Epidermal melanocyte (primary cell): ENCODE data around the gene RNF125.
A peak's percentile ranks its signal among the peaks of the same experiment; 100 is the strongest.
"Not testable (repeated sequence)": the region's sequence is repeated elsewhere in the genome, so short reads cannot be mapped to it uniquely, and the experiment has no call there.

Experiments
- DNase-seq: peaks from one replicate; pipeline ENCODE4 v3.0.0; 2011; ENCODE audit warnings: low spot score; ENCODE audit not compliant: insufficient read length

RNF125 gene

DNA sequence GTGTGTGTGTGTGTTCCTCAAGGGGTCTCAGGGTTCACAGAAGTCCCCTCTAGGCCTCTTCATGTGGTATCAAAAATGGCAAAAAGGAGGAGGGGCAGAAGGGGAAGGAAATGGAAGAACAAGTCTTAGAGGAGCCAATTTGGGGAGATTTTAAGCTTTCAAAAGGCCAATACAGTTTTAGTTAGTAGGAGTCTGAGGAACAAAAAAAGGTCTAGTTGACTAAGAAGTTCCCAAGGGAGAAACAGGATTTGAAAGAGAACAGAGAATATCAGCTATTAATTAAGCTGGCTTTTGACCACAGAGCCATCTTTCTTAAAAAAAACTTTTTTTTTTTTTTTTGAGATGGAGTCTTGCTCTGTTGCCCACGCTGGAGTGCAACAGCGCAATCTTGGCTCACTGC is 7.1 kb downstream of the RNF125 start:
- no peak for DNase-seq

DNA sequence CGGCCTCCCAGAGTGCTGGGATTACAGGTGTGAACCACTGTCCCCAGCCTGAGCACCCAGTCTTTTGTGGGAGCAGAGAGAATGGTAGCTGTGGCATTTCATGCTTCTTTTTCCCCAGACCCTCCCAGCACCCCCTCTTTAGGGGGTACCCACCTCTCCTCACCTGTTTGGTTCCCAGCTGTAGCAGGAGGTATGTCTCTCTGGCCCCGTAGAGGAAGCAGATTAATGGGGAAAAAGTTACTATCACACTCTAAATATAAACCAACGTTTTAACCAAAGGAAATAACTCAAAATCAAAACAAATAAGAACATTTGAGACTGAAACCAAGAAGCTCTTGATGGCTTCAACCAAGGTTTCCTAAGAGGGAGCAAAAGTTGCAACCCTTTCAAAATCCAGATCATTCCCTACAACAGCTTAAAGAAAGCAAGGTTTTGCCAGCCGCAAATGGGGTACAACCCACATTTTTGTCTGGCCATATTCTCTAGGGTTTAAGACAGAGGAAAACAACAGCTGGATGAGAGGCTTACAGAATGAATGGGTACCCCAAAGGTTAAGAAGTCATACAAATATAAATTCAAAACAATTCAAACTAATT is 8.0 kb downstream of the RNF125 start:
- no peak for DNase-seq

DNA sequence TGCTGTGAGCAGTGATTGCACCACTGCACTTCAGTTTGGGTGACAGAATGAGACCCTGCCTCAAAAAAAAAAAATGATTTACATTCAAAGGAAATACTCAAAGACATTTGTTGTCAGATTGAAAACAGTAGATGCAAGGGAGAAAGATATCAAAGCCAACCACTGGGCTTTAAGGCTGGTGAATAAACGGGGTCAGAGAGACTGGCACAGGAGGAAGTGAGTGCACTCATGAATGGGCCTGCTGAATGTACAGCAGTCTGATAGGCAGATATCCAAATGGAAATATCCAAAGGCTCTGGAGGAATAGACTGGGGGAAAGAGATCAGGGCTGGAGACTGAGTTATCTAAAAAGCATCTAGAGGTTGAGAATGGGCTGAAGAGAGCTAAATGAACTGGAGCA is 10.9 kb downstream of the RNF125 start:
- no peak for DNase-seq

DNA sequence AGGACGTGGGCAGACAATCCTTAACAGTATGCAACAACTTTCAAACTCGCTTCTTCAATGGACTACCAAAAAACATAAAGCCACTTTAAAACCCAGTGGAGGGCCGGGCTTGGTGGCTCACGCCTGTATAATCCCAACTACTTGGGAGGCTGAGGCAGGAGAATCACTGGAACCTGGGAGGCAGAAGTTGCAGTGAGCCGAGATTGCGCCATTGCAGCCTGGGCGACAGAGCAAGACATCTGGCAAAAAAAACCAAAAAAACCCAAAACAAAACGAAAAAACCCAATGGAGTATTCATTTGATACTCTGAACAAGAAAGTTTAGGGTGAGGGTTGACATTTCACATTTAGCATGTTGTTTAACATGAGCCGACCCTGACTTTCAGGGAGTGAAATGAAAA is 14.0 kb downstream of the RNF125 start:
- no peak for DNase-seq

DNA sequence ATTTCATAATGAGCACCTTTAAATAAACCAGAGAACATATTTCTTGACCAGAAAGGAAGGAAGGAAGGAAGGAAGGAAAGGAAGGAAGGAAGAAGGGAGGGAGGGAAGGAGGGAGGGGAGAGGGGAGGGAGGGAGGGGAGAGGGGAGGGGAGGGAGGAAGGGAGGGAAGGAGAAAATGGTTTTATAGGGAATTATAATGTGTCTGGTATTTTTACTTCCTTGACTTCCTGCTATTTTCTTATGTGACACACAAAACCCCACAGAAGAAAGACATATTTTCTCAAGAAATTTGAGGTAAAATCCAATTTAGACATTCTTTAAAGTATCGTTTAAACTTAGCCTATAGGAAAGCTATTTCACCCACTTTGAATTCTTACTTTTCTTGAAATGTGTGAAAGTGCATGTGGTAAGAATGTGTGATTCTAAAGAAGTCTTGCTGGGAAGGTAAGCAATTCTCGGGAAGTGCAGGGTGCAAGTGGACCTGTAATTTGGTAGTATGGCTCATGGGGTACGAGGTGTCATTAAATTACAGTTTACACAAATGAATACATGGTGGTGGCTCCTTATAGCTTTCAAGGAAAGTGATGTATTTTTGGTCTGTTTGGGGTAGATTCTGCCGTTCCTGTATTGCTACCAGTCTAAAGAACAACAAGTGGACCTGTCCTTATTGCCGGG is 18.0 kb downstream of the RNF125 start:
- no peak for DNase-seq

DNA sequence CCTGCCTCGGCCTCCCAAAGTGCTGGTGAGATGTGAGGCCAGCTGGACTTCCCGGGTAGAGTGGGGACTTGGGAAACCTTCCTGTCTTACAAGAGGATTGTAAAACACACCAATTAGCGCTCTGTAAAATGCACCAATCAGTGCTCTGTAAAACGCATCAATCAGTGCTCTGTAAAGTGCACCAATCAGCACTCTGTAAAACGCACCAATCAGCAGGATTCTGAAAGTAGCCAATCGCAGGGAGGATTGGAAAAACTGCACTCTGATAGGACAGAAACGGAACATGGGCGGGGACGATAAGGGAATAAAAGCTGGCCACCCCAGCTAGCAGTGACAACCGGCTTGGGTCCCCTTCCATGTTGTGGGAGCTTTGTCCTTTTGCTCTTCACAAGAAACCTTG is 19.0 kb downstream of the RNF125 start:
- no peak for DNase-seq

DNA sequence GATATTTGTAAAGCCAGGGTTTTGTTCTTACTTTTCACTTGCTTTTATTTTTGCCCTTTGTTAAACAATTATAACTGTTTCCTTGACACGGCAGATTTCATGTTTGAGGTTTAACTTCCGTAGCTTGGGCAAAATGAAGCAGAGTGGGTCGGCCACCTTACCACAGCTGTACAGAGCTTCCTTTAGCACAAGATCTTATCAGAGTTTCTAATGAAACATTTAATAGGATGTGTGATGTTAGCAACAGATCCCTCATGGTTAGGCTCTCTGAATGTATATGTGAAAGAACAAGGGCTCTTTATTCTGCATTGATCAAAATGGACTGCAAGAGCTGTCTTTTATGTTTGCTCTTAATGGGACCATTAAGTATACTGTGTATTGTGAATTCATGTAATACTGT is 22.3 kb downstream of the RNF125 start:
- DNase-seq = peak; percentile 51

DNA sequence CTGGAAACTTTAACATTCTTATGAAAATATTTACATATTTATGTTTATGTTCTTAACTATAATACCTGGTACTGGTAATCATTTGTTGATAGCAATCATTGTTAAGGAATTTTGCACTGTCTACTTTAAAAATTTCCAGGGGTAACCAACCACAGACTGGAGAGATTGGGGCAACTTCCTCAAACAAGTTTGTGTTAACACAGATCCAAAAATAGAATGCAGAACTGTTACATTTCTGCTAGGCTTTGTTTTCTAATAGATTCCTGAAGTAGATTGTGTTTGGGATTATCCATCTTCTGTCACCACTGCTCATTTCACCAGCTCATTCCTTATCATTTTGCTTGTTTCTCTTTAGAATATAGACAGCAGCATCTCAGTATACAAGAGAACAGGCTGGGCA is 23.7 kb downstream of the RNF125 start:
- DNase-seq = no peak

DNA sequence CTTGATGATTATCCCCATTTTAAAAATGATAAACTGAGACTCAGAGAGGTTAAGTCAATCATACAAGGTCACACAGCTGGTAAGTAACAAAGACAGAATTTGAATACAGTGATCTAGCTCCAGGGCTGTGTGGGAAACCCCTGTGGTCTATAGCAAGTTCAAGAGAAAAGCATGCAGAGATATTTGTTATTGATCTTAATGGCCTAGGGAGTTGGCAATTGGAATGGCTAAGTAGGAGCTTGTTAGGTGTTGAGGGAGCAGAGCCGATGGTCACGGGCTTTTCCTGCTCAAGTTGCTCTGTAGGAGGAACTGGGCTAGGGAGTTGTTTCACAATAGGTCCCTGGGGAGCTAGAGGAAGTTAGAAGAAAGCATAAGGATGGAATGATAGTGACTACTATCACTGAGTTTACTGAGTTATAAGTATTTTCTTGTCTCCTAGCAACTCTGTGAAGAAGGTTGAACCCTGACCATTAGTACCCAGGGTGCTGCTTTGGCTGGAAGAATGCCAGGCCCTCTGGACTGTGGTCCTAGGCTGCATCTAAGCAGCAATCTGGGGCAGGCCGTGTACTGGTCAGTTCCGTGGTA is 30.0 kb downstream of the RNF125 start:
- DNase-seq = no peak

DNA sequence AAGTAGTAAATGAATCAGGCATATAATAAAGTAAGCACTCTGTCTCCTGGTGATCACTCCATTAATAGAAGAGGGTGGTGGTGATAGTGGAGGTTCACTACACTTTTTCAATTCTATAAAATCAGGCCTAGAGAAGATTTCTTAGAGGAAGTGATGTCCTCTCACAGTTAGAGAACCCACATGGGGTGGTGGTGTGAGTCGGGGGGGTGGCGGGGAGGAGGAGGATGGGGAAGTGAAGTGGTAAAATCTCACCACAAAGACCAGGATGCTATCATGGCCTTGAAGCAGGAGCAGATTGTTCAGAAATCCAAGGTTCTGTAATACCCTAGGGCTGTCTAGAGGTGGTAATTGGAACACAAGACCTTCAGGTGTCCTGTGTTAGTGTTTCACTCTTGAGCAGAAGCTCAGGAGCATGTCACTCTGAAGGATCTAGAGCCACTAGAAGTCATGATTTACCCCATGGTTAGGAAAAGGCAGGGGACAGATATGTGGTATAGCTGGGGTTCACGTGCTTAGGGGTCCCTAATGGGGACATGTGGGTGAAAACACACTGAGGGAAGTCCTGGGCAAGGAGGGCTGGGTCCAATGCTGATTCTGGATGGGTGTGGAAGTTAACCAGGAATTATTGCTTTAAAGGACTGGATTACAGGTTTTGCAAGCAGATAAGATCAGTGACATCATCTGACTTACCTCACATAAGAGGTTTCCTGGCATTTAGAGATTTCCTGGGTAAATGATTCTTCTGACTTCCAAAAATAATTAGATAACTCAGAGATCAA is 31.0 kb downstream of the RNF125 start:
- no peak for DNase-seq

DNA sequence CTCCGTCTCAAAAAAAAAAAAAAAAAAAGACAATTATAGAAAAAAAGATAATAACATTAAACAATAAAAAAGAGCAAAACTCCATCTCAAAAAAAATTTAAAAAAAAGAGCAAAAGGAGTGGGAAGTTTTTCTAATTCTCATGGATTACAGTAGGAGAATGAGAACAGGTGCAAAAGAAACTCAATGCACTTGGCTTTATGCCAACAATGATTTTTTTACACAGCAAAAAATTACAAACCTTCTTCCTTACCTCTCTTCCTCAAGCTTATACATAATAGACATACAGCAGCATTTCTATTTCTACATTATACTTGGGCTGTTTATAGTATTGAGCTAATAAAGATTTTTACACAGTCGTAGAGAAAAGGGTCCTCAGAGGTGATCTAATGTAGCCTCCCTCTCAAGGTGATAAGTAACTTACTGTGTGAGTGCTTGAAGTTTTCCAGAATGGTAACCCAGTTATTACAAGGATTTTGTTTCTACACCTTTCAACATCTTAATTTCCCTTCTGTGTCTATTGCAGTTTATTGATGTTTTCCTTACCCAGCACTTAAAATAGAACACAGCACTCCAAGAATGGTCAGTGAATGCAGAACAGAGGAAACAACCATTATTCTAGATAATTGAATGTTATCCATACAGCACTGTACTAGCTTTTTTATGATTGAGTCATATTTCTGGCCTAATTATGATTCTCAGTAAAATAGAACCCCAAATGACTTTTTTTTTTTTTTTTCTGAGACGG is 38.2 kb downstream of the RNF125 start:
- no peak for DNase-seq

DNA sequence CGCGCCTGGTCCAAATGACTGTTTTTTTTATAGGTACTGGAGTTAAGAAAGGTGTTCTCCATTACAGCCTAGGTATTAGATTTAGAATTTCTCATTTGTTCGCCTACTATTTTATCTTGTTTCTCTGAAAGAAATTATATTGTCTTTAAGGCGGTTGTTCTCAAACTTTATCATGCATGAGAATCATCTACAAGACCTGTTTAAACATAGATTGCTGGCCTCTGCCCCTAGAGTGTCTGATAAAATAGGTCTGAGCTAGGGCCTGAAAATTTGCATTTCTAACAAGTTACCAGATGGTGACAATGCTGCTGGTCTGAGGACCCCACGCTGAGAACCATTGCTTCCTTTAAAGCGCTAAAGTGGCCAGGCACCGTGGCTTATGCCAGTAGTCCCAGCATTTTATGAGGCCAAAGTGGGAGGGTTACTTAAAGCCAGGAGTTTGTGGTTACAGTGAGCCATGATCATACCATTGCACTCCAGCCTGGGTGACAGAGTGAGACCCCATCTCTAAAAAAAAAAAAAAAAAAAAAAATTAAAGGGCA is 39.1 kb downstream of the RNF125 start:
- no peak for DNase-seq

DNA sequence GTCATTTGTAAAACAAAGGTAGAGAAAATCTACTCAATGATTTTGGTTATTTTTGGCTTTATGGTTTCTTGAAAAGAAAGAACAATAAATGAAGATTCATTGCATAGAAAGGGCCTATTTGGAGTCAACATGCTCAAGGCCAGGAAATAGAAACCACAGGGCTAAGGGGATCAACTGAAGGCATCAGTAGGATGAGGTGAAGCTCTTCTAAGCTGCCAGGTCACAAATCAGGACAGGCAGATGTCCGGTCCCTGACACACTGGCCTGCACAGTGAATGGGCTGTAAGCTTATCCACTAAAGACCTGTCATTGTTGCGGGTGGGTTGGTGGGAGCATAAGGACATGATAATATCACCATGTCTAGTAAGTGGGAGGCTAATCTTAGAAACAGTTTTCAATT is 41.4 kb downstream of the RNF125 start:
- DNase-seq = no peak

DNA sequence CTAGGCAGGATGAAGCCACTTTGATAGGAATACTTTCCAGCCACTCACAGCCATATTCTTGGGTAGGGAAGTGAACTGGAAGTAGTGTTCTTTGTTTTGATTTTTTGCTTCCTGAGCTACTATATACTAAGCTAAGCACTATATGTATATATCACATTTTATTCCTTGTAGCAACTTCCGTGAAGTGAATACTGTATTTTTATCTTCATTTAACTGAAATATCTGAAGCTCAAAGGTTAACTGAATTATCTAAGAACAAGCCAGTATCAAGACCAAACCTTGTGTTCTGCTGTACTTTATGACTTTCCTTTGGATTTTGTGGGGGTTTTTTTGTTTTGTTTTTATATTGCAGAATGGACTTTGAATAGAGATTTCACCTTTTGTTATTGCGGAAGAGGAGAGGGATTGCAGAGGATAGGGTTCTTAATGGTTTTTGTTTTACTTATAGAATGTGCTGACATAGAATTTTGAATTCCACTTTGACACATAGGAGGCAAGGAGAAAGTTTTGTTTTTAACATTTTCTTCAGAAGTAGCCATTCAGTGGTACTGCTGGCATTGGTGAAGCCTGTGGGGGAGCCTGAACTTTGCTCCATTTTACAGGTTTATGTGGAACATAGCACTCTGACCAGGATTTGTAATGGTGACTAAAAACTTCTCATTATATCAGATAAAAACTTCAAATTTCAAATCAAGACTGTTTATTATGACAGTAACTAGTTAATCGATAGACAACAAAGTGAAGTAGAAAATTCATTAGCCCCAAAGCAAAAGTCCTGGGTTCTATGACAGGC is 48.9 kb downstream of the RNF125 start:
- no peak for DNase-seq

DNA sequence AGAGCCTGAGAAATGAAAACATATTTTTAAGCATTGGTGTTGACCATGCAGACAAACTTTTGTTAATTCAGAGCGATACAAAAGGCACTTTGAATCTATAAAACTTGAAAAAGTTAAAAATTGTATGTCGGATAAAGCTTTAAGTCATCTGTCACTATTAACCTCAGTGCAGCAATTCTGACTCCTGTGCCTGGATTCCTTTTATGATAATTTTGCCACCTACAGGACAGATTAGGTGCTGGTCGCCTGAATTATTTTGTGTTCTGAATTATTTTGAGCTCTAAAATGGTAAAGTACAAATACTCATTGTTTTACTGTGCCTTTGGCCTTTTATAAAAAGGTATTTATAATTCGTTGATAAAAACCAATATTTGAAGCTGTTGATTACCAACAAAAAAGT is 53.7 kb downstream of the RNF125 start:
- DNase-seq = no peak

DNA sequence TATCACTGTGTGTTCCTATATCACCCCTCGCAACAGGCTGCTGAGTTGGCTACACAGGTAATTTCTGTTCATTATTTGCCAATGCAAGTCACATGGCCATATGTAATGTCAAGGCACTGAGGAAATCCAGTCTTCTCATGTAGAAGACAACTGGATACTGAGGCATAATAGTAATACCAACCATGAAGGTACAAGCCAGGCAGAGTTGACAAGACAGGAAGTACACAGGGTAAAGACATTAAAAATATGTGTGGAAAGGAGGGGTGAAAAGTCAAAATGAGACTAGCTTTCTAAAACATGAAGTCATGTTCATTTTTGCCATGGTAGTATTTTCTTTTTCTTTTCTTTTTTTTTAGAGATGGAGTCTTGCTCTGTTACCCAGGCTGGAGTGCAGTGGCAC is 55.6 kb downstream of the RNF125 start:
- DNase-seq = no peak

DNA sequence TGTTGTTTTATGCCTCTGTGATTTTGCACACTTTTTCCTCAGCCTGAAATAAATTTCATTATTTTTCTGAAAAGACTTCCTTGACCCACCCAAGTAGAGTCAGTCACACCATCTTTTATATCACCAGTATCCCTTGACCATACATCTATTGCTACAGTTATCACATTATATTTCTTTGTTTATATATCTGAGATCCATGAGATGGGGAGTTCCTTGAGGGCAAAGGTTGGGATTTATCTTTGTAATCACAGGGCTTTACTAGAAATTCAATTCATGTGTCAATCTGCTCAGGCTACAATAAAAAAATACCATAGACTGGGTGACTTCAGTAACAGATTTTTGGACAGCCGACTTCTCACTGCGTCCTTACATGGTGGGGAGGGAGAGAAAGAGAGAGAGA is 60.2 kb downstream of the RNF125 start:
- DNase-seq = no peak

DNA sequence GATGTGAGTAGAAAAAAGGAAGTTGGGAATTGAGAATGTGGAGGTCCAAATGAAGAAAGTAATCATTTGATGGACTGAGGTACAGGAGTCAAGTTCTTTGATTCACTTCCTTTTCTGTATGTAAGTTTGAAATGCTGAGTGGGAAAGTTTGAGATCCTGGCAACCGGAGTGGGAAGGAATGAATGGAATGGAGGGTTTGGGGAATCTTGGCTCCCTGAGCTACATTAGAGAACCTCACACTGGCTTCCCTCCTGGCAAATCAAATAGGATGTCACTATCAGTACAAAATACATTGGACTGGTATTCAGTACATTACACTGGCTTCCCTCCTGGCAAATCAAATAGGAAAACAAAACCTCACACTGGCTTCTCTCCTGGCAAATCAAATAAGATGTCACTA is 63.3 kb downstream of the RNF125 start:
- no peak for DNase-seq

DNA sequence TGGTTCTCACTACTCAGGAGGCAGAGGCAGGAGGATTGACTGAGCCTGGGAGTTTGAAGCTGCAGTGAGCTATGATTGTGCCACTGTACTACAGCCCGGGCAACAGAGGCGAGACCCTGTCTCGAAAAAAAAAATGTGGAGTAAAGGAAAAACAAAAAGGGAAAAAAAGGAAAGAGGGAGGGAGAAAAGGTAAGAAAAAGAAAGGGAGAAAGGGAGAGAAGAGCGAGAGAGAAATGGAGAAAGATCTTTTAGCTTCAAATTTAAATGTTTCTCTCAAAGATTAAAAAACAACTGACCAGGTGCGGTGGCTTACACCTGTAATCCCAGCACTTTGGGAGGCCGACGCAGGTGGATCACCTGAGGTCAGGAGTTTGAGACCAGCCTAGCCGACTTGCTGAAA is 65.2 kb downstream of the RNF125 start:
- no peak for DNase-seq

DNA sequence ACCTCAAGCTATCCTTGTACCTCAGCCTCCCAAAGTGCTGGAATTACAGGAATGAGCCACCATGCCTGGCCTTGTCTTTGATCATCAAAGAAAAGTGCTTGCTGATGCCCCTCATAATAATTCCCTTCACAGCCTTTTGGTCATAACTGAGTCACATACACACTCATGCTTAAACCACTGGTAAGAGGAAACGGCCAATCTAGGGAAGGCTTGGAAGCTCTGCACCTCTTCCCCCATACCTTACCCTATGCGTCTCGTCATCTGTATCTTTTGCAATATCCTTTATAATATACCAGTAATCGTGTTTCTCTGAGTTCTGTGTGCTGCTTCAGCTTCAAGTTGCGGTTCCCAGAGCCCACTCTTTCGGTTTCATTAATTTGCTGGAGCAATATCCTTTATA is 68.3 kb downstream of the RNF125 start:
- DNase-seq = no peak

DNA sequence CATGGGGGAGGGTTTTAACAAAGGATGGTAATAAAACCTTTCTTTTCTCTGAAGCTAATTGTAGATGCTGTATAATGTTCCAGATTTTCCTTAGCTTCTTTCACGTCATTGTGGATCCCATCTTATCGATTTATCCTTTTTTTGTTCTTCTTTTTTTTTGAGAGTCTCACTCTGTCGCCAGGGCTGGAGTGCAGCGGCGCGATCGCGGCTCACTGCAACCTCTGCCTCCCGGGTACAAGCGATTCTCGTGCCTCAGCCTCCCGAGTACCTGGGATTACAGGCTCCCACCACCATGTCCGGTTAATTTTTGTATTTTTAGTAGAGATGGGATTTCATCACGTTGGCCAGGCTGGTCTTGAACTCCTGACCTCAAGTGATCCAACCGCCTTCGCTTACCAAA is 72.2 kb downstream of the RNF125 start:
- DNase-seq = not testable (repeated sequence)
